ENCODE measurements around the gene PLEKHA8.

The PLEKHA8 gene

GRCh38 chr7:30026229-30027064 is 1.8 kb upstream of the PLEKHA8 start, which contains the start of gene FKBP14:
Gene FKBP14, minus strand, starts transcription at chr7:30026702. Its CDS starts 194 bp downstream, at chr7:30026508.
- DNase-seq (ENCODE audit: low read depth): peak; percentile 100

- DNase-seq (ENCODE audit: low read depth): peak; percentile 81
Measured at GRCh38 chr7:30027065-30027456, 1.2 kb upstream of the PLEKHA8 start.

DNA sequence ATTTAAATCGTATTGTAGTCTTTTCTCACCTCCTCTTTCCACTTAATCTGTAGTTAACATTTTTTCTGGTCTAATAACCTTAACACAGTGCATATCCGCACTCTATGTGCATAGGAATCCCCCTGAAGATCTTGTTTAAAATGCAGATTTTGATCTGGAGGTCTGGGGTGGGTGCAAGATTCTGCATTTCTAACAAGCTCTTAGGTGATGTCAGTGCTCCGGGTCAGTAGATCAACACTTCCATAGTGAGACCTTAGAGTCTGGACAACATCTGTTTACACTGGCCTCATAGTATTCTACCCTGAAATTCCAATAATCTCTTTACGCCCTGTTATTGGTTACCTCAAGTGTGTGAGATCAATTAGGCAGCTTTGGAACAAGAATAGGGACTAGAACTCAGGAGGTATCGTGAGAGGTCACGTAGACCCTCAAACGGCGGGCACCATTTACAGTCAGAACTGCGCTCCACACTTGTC is 434 bp upstream of the PLEKHA8 start:
- DNase-seq (ENCODE audit: low read depth): no peak

GRCh38 chr7:30028749-30029635 is 780 bp downstream of the PLEKHA8 start:
- DNase-seq (ENCODE audit: low read depth): peak; percentile 59

GRCh38 chr7:30029696-30030095 is 1.5 kb downstream of the PLEKHA8 start:
- DNase-seq (ENCODE audit: low read depth): peak; percentile 15

DNA sequence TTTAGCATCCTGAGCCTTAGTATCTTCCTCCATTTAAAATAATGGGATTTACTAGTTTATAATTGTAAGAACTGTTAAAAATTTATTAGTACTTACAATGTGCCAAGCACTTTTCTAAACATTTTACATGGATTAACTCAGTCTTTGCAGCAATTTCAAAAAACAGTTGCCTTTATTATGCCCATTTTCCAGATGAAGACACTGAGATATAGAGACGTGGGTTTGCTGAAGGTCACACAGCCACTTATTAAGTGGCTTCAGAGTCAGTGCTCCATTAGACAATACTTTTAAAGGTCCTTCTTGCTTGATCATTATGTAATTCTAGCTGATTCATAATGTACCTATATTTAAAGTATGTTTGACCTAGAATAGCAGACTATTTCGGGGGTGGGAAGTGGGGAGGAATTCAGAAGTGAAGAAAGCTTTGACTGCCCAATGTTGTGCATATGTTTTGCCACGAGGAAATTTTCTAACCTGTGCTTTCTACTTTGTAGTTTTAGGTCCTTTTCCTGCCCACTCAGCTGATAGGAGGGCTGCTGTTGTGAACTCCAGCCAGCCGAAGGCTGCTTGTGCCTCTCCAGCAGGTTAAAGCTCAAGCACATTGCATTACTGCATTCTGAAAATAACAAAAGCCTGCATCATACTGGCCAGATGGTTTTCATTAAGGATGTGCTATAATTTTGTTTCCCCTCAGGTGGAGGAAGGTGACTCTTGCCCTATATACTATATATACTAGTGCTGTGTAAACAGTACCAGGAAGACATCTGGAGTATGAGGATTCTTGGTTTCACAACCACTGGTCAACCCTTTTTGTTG is 4.3 kb downstream of the PLEKHA8 start:
- peak; percentile 58 for DNase-seq (ENCODE audit: low read depth)

DNA sequence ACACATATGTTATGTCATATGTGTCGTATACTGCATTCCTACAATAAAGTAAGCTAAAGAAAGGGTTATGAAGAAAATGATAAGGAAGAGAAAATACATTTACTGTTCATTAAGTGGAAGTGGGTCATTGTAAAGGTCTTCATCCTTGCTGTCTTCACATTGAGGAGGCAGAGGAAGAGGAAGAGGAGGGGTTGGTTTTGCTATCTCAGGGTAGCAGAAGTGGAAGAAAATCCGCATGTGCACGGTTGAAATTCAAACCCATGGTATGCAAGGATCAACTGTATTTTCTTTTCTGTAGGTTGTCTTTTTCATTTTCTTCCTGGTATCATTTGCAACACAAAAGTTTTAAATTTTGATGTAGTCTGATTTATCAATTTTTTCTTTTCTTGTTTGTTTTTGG is 6.3 kb downstream of the PLEKHA8 start:
- DNase-seq (ENCODE audit: low read depth): no peak

- no peak for DNase-seq (ENCODE audit: low read depth)
Measured at GRCh38 chr7:30036220-30036619, 8.0 kb downstream of the PLEKHA8 start.

GRCh38 chr7:30038196-30038980 is 10.2 kb downstream of the PLEKHA8 start:
- no peak for DNase-seq (ENCODE audit: low read depth)

DNA sequence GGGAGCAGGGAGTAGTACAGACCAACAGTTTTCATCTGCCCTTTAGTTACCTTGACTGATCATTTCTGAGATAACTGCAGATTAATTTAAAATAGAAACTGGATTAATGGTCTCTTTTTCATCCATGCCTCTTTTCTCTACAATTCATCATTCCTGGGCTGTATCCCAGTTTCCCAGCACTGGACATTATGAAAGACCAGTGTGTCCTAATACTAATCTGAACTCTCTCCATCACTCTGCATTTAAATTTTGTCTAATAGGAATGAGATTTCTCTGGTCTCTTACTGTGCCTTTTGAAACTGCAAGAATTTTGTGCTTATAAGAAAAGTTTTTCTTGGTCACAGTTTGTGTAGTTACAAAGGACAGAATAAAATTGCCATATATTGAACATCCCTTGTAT is 12.7 kb downstream of the PLEKHA8 start:
- no peak for DNase-seq (ENCODE audit: low read depth)

- DNase-seq (ENCODE audit: low read depth): no peak
Measured at GRCh38 chr7:30041526-30042269, 13.5 kb downstream of the PLEKHA8 start.

DNA sequence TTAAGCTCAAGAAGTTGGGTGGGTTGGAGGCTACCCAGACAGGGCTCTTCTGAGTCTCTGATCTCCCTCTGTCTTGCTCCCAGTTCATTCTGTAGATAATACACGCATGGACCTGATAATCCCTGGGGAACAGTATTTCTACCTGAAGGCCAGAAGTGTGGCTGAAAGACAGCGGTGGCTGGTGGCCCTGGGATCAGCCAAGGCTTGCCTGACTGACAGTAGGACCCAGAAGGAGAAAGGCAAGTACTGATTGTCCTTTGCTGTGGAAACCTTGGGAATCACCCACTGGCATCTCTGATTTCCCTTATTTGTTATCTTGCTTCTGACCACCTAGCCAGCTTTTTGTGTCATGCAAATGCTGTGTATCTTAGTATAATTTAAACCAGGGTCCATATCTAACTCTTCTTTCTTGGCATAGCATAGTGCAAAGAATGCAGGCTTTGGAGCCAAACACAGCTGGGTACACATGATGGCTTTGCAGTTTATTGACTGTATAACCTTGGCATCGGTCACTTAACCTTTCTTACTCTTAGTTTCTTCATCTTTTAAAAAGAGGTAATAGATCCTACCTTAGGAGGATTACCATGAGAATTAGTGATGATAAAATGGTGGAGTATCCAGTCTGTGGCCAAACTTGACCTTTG is 18.0 kb downstream of the PLEKHA8 start:
- DNase-seq (ENCODE audit: low read depth): no peak

GRCh38 chr7:30047124-30047523 is 18.9 kb downstream of the PLEKHA8 start:
- DNase-seq (ENCODE audit: low read depth): no peak

GRCh38 chr7:30048582-30048981 is 20.4 kb downstream of the PLEKHA8 start:
- no peak for DNase-seq (ENCODE audit: low read depth)

DNA sequence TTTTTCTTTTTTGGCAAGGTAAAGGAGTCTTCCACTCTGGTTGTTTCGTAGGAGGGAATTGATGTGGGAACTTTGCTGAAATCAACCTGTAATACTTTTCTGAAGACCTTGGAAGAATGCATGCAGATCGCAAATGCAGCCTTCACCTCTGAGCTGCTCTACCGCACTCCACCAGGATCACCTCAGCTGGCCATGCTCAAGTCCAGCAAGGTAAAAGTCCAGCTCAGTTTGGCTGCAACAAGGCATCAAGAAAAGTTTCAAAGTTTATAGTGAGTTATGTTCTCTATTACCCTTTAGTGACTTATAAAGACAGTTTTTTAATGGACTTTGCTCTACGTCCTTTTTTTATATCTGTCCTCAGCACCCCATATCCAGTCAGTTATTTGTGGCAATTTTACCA is 21.0 kb downstream of the PLEKHA8 start:
- no peak for DNase-seq (ENCODE audit: low read depth)

DNA sequence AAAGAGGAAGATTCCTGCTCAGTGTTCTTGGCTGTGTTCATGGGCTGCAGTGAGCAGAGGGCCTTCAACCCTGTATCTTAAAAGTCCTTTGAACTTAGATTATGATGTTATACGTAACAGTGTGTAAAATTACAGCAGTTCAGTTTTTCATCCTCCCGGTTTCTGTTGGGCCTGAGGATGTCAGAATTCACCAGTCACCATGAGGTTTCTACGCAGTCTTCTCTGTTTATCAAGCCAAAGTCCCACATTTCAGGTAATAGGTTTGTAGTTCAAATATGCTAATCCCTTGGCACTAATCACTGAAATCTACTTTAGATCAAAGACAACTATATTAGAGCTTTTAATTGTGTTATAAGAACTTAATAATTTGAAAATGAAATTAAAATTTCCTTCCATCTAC is 24.9 kb downstream of the PLEKHA8 start:
- no peak for DNase-seq (ENCODE audit: low read depth)

DNA sequence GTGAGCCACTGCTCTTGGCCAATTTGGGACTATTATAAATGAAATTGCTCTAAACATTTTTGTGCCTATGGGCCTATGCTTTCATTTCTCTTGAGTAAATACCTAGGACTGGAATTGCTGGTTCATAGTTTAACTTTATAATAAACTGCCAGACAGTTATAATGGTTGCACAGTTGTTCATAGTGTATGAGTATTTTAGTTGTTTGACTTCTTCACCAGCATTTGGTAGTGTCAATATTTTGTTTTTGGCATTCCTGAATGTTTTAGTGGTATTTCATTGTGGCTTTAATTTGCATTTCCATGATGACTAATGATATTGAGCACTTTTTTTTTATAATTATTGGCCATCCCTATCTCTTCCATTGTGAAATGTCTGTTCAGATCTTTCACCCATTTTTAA is 29.5 kb downstream of the PLEKHA8 start:
- peak; percentile 30 for DNase-seq (ENCODE audit: low read depth)

GRCh38 chr7:30061786-30062185 is 33.6 kb downstream of the PLEKHA8 start:
- DNase-seq (ENCODE audit: low read depth): peak; percentile 55

DNA sequence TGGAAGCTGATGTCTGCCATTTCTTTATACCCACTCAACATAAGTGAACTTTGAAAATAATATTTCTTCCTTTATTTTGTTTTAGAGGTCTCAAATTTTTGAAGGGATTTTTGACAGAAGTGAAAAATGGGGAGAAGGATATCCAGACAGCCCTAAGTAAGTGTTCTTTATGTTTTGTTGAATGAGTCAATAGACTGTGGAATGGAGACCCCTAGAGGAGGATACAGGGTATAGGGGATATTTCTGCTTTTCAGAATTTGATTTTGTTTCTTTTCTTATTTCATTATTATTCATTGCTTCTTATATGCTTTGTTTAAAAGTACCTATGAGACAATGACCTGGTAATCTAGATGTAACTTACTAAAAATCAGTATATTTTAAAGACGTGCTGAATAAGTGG is 34.4 kb downstream of the PLEKHA8 start:
- peak; percentile 72 for DNase-seq (ENCODE audit: low read depth)

DNA sequence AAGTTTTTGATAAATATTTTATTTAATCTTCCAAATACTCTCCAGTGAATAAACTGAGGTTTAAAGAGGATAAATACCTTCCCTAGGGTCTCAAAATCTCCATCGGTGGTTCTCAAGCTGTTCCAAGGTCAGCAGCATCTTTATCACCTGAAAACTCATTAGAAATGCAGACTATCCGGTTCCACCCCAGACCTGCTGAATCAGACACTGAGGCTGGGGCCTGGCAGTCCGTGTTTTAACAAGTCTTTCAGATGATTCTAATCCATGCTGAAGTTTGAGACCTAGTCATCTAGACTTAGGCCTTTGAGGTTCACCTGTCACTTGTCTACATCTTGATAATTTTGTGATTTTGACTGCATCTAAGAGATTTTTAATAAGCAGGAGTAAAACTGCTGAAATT is 37.5 kb downstream of the PLEKHA8 start:
- DNase-seq (ENCODE audit: low read depth): no peak

Data from ELR (cell line).